ENCODE results near the gene SIM1. TPM values are rescaled to one million over a fixed set of nuclear protein-coding genes. Genes with fewer than 3 reads are reported as not detected.

Gene SIM1
- polyA plus RNA-seq, result not detected

- no peak for DNase-seq
- Mint-ChIP-seq H3K27me3 (ENCODE audit: low read depth in 3 of 3) (peaks cover 56 to 68% (median 64%) of the 10 kb centered on the region in 3 donors), H3K9me3 (peaks cover 11 to 70% (median 21%) of the 10 kb centered on the region in 6 donors), H3K27ac (no peak within 1 kb of the TSS), H3K4me3 (peak within 1 kb of the TSS in 2 of 5 donors; percentile 42 to 59), H3K4me1 (peaks cover 19 to 31% of the 10 kb centered on the region in 2 donors), H3K36me3 (peaks cover 0 to 9% (median 4%) of the 10 kb centered on the region in 3 donors)
Observed at GRCh38 chr6:100464903-100465700, at the start of gene SIM1. Gene SIM1 (minus strand): TSS chr6:100464921. CDS start chr6:100463468, 1,453 bp downstream.

GRCh38 chr6:100512203-100512862 lies 47.6 kb upstream of the SIM1 start:
- H3K9me3 Mint-ChIP-seq, result no peaks in the 10 kb centered on the region
- H3K27ac Mint-ChIP-seq, result no peak overlapping the region
- H3K36me3 Mint-ChIP-seq, result peaks cover 45 to 51% (median 49%) of the 10 kb centered on the region in 3 donors
- no peaks in the 10 kb centered on the region for H3K4me1 Mint-ChIP-seq
- DNase-seq, result no peak
- H3K4me3 Mint-ChIP-seq, result no peak overlapping the region
- H3K27me3 Mint-ChIP-seq (ENCODE audit: low read depth in 3 of 3), result peaks cover 0 to 1% (median 0%) of the 10 kb centered on the region in 3 donors

GRCh38 chr6:100509101-100509500 lies 44.4 kb upstream of the SIM1 start:
- no peaks in the 10 kb centered on the region for H3K27me3 Mint-ChIP-seq (ENCODE audit: low read depth in 3 of 3)
- H3K9me3 Mint-ChIP-seq, result no peaks in the 10 kb centered on the region
- no peak overlapping the region for H3K27ac Mint-ChIP-seq
- peaks cover 35 to 42% (median 39%) of the 10 kb centered on the region in 3 donors for H3K36me3 Mint-ChIP-seq
- H3K4me3 Mint-ChIP-seq, result no peak overlapping the region
- DNase-seq, result no peak
- no peaks in the 10 kb centered on the region for H3K4me1 Mint-ChIP-seq

GRCh38 chr6:100506651-100507050 lies 41.9 kb upstream of the SIM1 start:
- Mint-ChIP-seq H3K27me3 (ENCODE audit: low read depth in 3 of 3) (no peaks in the 10 kb centered on the region), H3K4me3 (no peak overlapping the region), H3K9me3 (no peaks in the 10 kb centered on the region), H3K4me1 (no peaks in the 10 kb centered on the region), H3K27ac (no peak overlapping the region), H3K36me3 (peaks cover 23 to 28% (median 25%) of the 10 kb centered on the region in 3 donors)
- DNase-seq, result no peak

GRCh38 chr6:100504786-100505737 lies 40.3 kb upstream of the SIM1 start:
- Mint-ChIP-seq H3K9me3 (peaks cover 0 to 6% (median under 1%) of the 10 kb centered on the region in 6 donors), H3K27ac (no peak overlapping the region), H3K4me3 (no peak overlapping the region), H3K4me1 (no peaks in the 10 kb centered on the region), H3K36me3 (peaks cover 14 to 20% (median 15%) of the 10 kb centered on the region in 3 donors), H3K27me3 (ENCODE audit: low read depth in 3 of 3) (no peaks in the 10 kb centered on the region)
- DNase-seq, result no peak

- Mint-ChIP-seq H3K9me3 (peaks cover 3 to 25% (median 7%) of the 10 kb centered on the region in 6 donors), H3K4me1 (no peaks in the 10 kb centered on the region), H3K36me3 (peaks cover 0 to 10% (median 6%) of the 10 kb centered on the region in 3 donors), H3K27ac (no peak overlapping the region), H3K27me3 (ENCODE audit: low read depth in 3 of 3) (peaks cover 0 to 7% (median 0%) of the 10 kb centered on the region in 3 donors), H3K4me3 (no peak overlapping the region)
- DNase-seq, result no peak
Observed at GRCh38 chr6:100503043-100503705, 38.5 kb upstream of the SIM1 start.

- Mint-ChIP-seq H3K27me3 (ENCODE audit: low read depth in 3 of 3) (peaks cover 7 to 20% (median 16%) of the 10 kb centered on the region in 3 donors), H3K27ac (no peak overlapping the region), H3K4me3 (no peak overlapping the region), H3K9me3 (peaks cover 0 to 19% (median 7%) of the 10 kb centered on the region in 6 donors), H3K36me3 (peaks cover 0 to 3% (median 0%) of the 10 kb centered on the region in 3 donors), H3K4me1 (no peaks in the 10 kb centered on the region)
- DNase-seq, result no peak
Observed at GRCh38 chr6:100493206-100493888, 28.6 kb upstream of the SIM1 start.

GRCh38 chr6:100491952-100492670 lies 27.4 kb upstream of the SIM1 start:
- H3K9me3 Mint-ChIP-seq, result peaks cover 0 to 12% (median 4%) of the 10 kb centered on the region in 6 donors
- H3K36me3 Mint-ChIP-seq, result no peaks in the 10 kb centered on the region
- no peak overlapping the region for H3K4me3 Mint-ChIP-seq
- no peaks in the 10 kb centered on the region for H3K4me1 Mint-ChIP-seq
- no peak for DNase-seq
- H3K27ac Mint-ChIP-seq, result no peak overlapping the region
- H3K27me3 Mint-ChIP-seq (ENCODE audit: low read depth in 3 of 3), result peaks cover 7 to 16% (median 15%) of the 10 kb centered on the region in 3 donors

- H3K36me3 Mint-ChIP-seq, result no peaks in the 10 kb centered on the region
- peaks cover 5 to 13% (median 13%) of the 10 kb centered on the region in 3 donors for H3K27me3 Mint-ChIP-seq (ENCODE audit: low read depth in 3 of 3)
- no peaks in the 10 kb centered on the region for H3K4me1 Mint-ChIP-seq
- H3K9me3 Mint-ChIP-seq, result peaks cover 0 to 2% (median 0%) of the 10 kb centered on the region in 6 donors
- H3K27ac Mint-ChIP-seq, result no peak overlapping the region
- H3K4me3 Mint-ChIP-seq, result no peak overlapping the region
- no peak for DNase-seq
Observed at GRCh38 chr6:100490065-100490464, 25.3 kb upstream of the SIM1 start.

GRCh38 chr6:100488244-100488643 lies 23.5 kb upstream of the SIM1 start:
- Mint-ChIP-seq H3K27me3 (ENCODE audit: low read depth in 3 of 3) (peaks cover 5 to 16% (median 15%) of the 10 kb centered on the region in 3 donors), H3K27ac (no peak overlapping the region)

GRCh38 chr6:100487638-100488037 lies 22.9 kb upstream of the SIM1 start:
- DNase-seq, result no peak
- Mint-ChIP-seq H3K36me3 (no peaks in the 10 kb centered on the region), H3K27ac (no peak overlapping the region), H3K27me3 (ENCODE audit: low read depth in 3 of 3) (peaks cover 5 to 15% (median 11%) of the 10 kb centered on the region in 3 donors), H3K4me3 (no peak overlapping the region), H3K4me1 (no peaks in the 10 kb centered on the region), H3K9me3 (peaks cover 0 to 2% (median 0%) of the 10 kb centered on the region in 6 donors)

More at GRCh38 chr6:100488244-100488643, 23.5 kb upstream of the SIM1 start:
- no peak overlapping the region for H3K4me3 Mint-ChIP-seq
- peaks cover 0 to 2% (median 0%) of the 10 kb centered on the region in 6 donors for H3K9me3 Mint-ChIP-seq
- no peak for DNase-seq
- H3K4me1 Mint-ChIP-seq, result no peaks in the 10 kb centered on the region
- H3K36me3 Mint-ChIP-seq, result no peaks in the 10 kb centered on the region

- Mint-ChIP-seq H3K4me1 (no peaks in the 10 kb centered on the region), H3K27me3 (ENCODE audit: low read depth in 3 of 3) (peaks cover 5 to 10% (median 6%) of the 10 kb centered on the region in 3 donors), H3K27ac (no peak overlapping the region), H3K4me3 (no peak overlapping the region), H3K9me3 (peaks cover 0 to 2% (median 0%) of the 10 kb centered on the region in 6 donors), H3K36me3 (no peaks in the 10 kb centered on the region)
- DNase-seq, result no peak
Observed at GRCh38 chr6:100485268-100485667, 20.5 kb upstream of the SIM1 start.
